Small intestine (tissue), 7 donors: ENCODE data around the gene CCDC78. TPM values are rescaled to one million over a fixed set of nuclear protein-coding genes. Genes with fewer than 3 reads are reported as not detected.
A peak's percentile ranks its signal among the peaks of the same experiment; 100 is the strongest.
"Not testable (repeated sequence)": the region's sequence is repeated elsewhere in the genome, so short reads cannot be mapped to it uniquely, and the experiment has no call there.

Source experiments
- DNase-seq, 2 donors: peaks; one replicate each; pipeline versions ENCODE4 v3.0.0 to v3.0.0-alpha.2; 2013
- FAIRE-seq: peaks from 2 replicates; lab custom pipeline; 2012; peaks lifted over from hg19 to GRCh38; lab: Jason Lieb, UNC
- H3K27ac ChIP-seq, 3 donors: one replicate each; pipeline ENCODE4 v1.5.1; 2013; ENCODE audit warnings: low read length in 2 of 3, mild to moderate bottlenecking in 2 of 3, control low read depth in 1 of 3, inconsistent platforms in 1 of 3, low read depth in 1 of 3, moderate library complexity in 1 of 3
- H3K27me3 ChIP-seq, 3 donors: one replicate each; pipeline ENCODE4 v1.6.1; 2013; ENCODE audit warnings: low read length in 3 of 3, inconsistent platforms in 1 of 3; ENCODE audit not compliant: control insufficient read depth in 3 of 3, insufficient read depth in 3 of 3
- H3K36me3 ChIP-seq, 3 donors: one replicate each; pipeline ENCODE4 v1.6.1; 2013; ENCODE audit warnings: low read length in 3 of 3, inconsistent platforms in 1 of 3, low read depth in 1 of 3, mild to moderate bottlenecking in 1 of 3, moderate library complexity in 1 of 3; ENCODE audit not compliant: control insufficient read depth in 3 of 3, insufficient read depth in 2 of 3
- H3K4me1 ChIP-seq, 3 donors: one replicate each; pipeline ENCODE4 v1.6.1; 2013; ENCODE audit warnings: low read length in 2 of 3, inconsistent platforms in 1 of 3, low read depth in 1 of 3, mild to moderate bottlenecking in 1 of 3, moderate library complexity in 1 of 3; ENCODE audit not compliant: control insufficient read depth in 3 of 3, insufficient read depth in 2 of 3
- H3K4me3 ChIP-seq, 3 donors: one replicate each; pipeline ENCODE4 v1.5.1; 2013; ENCODE audit warnings: low read length in 3 of 3, control low read depth in 1 of 3, inconsistent platforms in 1 of 3, low read depth in 1 of 3, mild to moderate bottlenecking in 1 of 3, moderate library complexity in 1 of 3
- H3K9me3 ChIP-seq, 2 donors: one replicate each; pipeline ENCODE4 v1.6.1; 2013; ENCODE audit warnings: low read depth in 1 of 2, low read length in 1 of 2; ENCODE audit not compliant: control insufficient read depth in 2 of 2, insufficient read depth in 1 of 2
- WGBS, 3 donors: extraction: QIAGEN DNeasy Blood & Tissue Kit; methylation state at CpG; one replicate each; pipeline ENCODE4 v1.1.7; 2013; 5-methylcytosine and 5-hydroxymethylcytosine counted together
- polyA plus RNA-seq, 4 donors: library from polyadenylated mRNA; stranded (reverse) in 3 of 4; unstranded in 1 of 4; fragments of 200-250 nt in 3 of 4; fragments of 120-200 nt in 1 of 4; gene quantifications; one replicate each; pipeline versions ENCODE4 v1.2.1 to v1.2.3, GENCODE V29; 2013
- donor health status: healthy with polysubstance abuse.
- donor health status: control.
- donor health status: control.
- donor health status: Bipolar disorder and iron deficiency.
- donor health status: healthy.

CCDC78 gene
- polyA plus RNA-seq, 4 donors, result 0.72 to 1.6 (median 0.95) TPM; not detected in 1

DNA sequence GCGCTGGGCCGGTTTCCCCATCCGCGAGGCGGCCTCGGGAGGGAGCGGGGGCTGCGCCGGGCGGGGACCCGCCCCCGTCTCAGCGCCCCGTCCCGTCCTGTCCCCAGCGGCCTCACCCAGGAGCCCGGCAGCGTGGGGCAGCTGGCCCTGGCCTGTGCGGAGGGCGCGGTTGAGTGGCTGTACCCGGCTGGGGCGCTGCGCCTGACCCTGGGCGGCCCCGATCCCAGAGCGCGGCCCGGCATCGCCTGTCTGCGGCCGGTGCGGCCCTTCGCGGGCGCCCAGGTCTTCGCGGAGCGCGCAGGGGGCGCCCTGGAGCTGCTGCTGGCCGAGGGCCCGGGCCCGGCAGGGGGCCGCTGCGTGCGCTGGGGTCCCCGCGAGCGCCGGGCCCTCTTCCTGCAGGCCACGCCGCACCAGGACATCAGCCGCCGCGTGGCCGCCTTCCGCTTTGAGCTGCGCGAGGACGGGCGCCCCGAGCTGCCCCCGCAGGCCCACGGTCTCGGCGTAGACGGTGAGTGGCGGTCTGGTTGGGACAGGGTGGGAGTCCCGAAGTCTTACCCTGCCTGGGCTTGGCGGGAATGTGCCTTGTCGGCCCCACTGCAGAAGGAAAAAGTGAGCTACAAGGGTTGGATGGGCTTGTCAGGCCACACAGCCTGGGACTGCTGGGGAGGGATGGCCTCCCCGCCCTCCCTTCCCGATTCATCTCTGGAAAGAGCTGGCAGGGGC lies 10.6 kb downstream of the CCDC78 start:
- Histone ChIP-seq H3K4me3 (peak overlapping the region; percentile 13 to 61 (median 51)), H3K36me3 (no peaks in the 10 kb centered on the region), H3K4me1 (peaks cover 9 to 43% (median 12%) of the 10 kb centered on the region in 3 donors), H3K27ac (no peak overlapping the region), H3K9me3 (no peaks in the 10 kb centered on the region), H3K27me3 (peaks cover 2 to 37% (median 3%) of the 10 kb centered on the region in 3 donors)
- DNase-seq (no peak), FAIRE-seq (no peak)
- WGBS, 3 donors, result 1 to 3% (median 2%) methylated on average over 31 to 74 of the region's 74 CpGs

DNA sequence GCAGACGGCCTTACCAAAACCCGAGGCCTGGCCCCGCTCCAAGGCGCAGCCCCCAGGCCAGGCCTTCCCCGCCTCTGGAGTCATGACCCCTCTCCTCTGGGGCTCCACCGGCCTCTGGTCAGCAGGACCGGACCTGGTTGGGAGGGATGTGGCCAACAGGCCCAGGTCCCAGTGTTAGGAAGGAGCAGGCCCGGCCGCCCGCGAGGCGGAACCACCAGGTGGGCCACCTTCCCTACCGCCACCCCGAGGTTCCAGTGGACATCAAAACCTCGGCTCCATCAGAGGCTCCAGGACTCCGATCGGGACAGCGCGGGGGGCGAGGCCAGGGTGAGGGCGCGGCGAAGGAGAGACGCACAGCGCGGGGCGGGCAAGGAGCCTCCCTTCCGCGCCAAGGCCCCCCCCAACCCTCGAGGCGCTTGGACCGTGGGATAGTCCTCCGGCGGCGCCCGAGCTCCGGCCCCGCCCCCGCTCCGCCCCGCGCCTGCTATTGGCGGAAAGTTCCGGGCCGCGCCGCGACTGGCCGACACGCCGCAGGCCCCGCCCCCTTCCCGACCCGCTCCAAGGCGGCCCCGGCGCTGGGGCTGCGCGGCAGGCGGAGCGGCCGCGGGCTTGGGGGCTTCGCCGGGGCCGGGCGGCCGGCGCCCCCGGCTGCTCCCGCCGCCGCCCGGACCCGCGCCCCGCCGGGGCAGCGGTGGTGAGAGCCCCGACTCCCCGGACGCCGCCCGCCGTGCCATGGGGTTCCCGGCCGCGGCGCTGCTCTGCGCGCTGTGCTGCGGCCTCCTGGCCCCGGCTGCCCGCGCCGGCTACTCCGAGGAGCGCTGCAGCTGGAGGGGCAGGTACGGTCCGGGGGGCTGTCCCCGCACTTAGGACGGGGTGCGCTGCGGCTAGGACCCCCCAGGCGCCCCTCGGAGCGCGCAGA lies 11.4 kb downstream of the CCDC78 start, which contains the start of gene METRN:
Gene METRN, plus strand, starts transcription at position 561 of the 919 bp plus-strand sequence. Its CDS starts 172 bp downstream, at position 733.
- no peaks in the 10 kb centered on the region for H3K9me3 ChIP-seq
- peaks cover 4 to 45% (median 10%) of the 10 kb centered on the region in 3 donors for H3K27me3 ChIP-seq
- no peak within 1 kb of the TSS for H3K27ac ChIP-seq
- H3K4me3 ChIP-seq, result peak within 1 kb of the TSS; percentile 13 to 61 (median 51)
- H3K36me3 ChIP-seq, result no peaks in the 10 kb centered on the region
- FAIRE-seq (no peak), DNase-seq (peak; percentile 81 to 93)
- peaks cover 4 to 36% (median 6%) of the 10 kb centered on the region in 3 donors for H3K4me1 ChIP-seq
- WGBS, 3 donors, result 5 to 9% (median 7%) methylated on average over 53 to 108 of the region's 108 CpGs

DNA sequence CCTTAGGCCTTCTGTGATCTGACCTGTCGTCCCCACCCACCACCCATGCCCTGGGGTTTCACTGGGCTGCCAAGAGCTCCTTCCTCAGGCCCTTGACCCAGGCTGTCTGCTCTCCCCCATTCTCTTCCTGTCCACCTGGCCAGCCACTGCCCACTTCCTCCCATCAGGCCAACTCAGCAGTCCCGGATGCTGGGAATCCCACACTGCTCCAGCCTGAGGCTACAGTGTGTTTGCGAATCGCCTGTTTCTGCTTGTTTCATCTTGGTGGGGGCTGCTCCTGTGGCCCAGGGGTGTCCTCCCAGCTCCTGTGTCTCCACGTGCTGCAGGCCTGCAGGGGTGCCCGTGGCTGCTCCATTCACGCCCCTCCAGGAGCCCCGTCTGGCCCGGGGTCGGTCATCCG lies 12.2 kb downstream of the CCDC78 start:
- no peak overlapping the region for H3K27ac ChIP-seq
- FAIRE-seq, result no peak
- WGBS, 3 donors, result 61 to 69% (median 63%) methylated on average over 10 to 11 of the region's 11 CpGs

DNA sequence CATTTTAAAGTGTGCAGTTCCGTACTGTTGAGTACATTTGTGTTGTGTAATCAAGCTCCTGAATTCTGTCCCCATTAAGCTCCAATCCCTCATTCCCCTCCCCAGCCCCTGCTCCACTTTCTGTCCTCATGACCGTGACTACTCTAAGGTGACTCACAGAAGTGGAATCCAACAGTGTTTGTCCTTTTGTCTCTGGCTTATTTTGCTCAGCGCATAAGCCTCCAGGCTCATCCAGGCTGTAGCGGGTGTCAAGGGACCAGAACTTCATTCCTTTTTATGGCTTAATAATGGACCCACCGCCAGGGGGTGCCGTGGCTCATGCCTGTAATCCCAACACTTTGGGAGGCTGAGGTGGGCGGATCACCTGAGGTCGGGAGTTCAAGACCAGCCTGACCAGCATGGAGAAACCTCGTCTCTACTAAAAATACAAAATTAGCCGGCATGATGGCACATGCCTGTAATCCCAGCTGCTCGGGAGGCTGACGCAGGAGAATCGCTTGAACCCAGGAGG lies 13.4 kb downstream of the CCDC78 start:
- WGBS, 3 donors, result 28 to 53% (median 35%) methylated on average over 12 to 13 of the region's 13 CpGs
- peaks cover 5 to 66% (median 24%) of the 10 kb centered on the region in 3 donors for H3K27me3 ChIP-seq

More for the DNA sequence above, 12.2 kb downstream of the CCDC78 start:
- peaks cover 5 to 53% (median 15%) of the 10 kb centered on the region in 3 donors for H3K27me3 ChIP-seq
- no peaks in the 10 kb centered on the region for H3K36me3 ChIP-seq
- H3K4me1 ChIP-seq, result peaks cover 3 to 30% (median 3%) of the 10 kb centered on the region in 3 donors
- no peak overlapping the region for H3K4me3 ChIP-seq
- no peak for DNase-seq
- H3K9me3 ChIP-seq, result no peaks in the 10 kb centered on the region

DNA sequence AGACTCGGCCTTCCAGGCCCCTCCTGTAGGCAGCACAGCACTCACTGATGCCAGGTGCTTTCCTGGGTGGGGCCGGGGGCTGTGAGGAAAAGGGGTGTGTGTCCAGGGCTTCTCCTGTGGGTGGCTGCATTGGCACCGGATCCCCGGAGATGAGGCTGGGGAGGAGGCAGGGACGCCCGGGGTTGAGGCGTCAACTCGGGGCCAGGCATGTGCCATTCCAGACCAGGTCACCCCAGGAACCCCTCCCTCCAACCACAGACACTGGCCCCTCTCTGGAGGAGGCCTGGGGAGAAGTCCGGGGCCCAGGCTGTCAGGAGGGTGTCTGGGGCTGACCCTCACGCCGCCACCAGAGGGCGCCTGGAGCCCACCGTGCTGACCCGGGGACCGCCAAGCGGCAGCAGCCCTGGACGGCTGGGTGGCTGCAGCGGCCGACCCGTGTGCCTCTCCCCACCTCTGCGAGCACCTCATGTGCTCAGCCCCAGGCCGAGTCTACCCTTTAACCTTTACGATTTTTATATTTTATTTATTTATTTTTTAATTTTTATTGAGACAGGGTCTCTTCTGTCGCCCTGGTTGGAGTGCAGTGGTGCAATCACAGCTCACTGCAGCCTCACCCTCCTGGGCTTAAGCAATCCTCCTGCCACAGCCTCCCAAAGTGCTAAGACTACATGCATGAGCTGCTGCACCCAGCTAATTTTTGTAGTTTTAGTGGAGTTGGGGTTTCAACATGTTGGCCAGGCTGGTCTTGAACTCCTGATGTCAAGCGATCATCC lies 14.5 kb downstream of the CCDC78 start:
- no peaks in the 10 kb centered on the region for H3K9me3 ChIP-seq
- WGBS, 3 donors, result 6 to 12% (median 11%) methylated on average over 24 to 25 of the region's 25 CpGs
- no peaks in the 10 kb centered on the region for H3K36me3 ChIP-seq
- DNase-seq (peak; percentile 61 to 78), FAIRE-seq (no peak)
- H3K4me3 ChIP-seq, result no peak overlapping the region
- peaks cover 0 to 21% (median 3%) of the 10 kb centered on the region in 3 donors for H3K4me1 ChIP-seq
- H3K27me3 ChIP-seq, result peaks cover 11 to 69% (median 32%) of the 10 kb centered on the region in 3 donors
- H3K27ac ChIP-seq, result no peak overlapping the region

More for the DNA sequence above, 13.4 kb downstream of the CCDC78 start:
- not testable (repeated sequence) for DNase-seq, H3K27ac ChIP-seq, FAIRE-seq, H3K4me3 ChIP-seq, H3K9me3 ChIP-seq, H3K36me3 ChIP-seq
- H3K4me1 ChIP-seq, result peaks cover 0 to 21% (median 3%) of the 10 kb centered on the region in 3 donors

DNA sequence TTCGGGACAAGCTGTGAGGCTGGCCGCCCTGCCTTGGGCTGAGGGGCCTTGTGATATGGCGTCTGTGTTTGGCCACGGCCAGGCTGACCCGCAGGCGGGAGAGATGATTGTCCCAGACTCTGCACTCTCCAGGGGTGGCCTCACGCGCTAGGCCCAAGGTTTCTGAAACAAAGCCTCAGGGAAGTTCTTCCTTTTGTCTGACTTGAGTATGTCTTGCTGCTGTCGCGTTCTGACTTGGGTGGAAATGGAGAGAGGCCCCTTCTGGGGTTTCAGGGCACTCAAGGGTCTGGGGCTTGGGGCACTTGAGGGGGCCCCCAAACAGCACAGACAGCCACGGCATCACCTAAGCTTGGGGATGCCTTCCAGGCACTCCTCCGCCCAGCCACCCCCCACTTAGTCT lies 15.2 kb downstream of the CCDC78 start:
- peaks cover 14 to 69% (median 38%) of the 10 kb centered on the region in 3 donors for H3K27me3 ChIP-seq
- no peak overlapping the region for H3K4me3 ChIP-seq
- FAIRE-seq, result no peak

DNA sequence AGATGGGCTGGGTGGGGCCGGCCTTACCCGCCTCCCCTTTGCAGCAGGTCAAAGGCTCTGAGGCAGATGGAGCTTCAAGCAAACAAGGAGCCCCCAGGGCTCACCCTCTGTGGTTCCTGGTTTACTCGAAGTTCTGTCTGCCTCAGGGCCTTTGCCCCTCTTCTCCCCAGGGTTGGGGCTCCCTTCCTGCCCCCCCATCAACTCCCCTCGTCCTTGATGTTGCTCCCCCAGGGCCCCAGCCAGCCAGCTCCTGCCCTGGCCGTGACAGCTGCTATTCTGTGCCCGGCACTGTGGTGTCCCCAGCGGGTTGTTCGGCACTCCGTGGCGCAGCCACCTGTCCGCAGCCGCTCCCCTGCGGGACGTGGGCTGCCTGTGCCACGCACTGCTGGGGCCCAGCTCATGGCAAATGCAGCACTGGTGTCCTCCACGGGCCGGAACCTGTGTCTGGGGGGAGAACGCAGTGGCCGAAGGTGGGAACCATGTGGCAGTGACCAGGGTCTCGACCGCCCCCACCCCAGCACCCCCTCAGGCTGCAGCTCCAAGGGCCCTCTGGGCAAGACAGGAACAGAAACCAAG lies 15.7 kb downstream of the CCDC78 start:
- Histone ChIP-seq H3K4me1 (peaks cover 0 to 14% (median 3%) of the 10 kb centered on the region in 3 donors), H3K4me3 (no peak overlapping the region), H3K9me3 (no peaks in the 10 kb centered on the region), H3K27ac (peak overlapping the region in 1 of 3 donors; percentile 67), H3K36me3 (no peaks in the 10 kb centered on the region), H3K27me3 (peaks cover 14 to 67% (median 38%) of the 10 kb centered on the region in 3 donors)
- FAIRE-seq, result no peak
- no peak for DNase-seq
- WGBS, 3 donors, result 55 to 66% (median 58%) methylated on average over 21 of the region's 21 CpGs

More for the DNA sequence above, 15.2 kb downstream of the CCDC78 start:
- H3K4me1 ChIP-seq, result peaks cover 0 to 17% (median 3%) of the 10 kb centered on the region in 3 donors
- peak overlapping the region in 1 of 3 donors; percentile 67 for H3K27ac ChIP-seq
- no peak for DNase-seq
- no peaks in the 10 kb centered on the region for H3K9me3 ChIP-seq
- 65 to 75% (median 70%) methylated on average over 12 of the region's 12 CpGs for WGBS, 3 donors
- no peaks in the 10 kb centered on the region for H3K36me3 ChIP-seq
